HG03280 (cell line): ENCODE data around the gene TMEM208.

Source experiments
- ATAC-seq: cut with Tn5 transposase; IDR thresholded peaks from one replicate; pipeline ENCODE4 v1.9.1; 2021; ENCODE audit warnings: mild to moderate bottlenecking, moderate library complexity; ENCODE audit not compliant: unreplicated experiment

TMEM208 gene

DNA sequence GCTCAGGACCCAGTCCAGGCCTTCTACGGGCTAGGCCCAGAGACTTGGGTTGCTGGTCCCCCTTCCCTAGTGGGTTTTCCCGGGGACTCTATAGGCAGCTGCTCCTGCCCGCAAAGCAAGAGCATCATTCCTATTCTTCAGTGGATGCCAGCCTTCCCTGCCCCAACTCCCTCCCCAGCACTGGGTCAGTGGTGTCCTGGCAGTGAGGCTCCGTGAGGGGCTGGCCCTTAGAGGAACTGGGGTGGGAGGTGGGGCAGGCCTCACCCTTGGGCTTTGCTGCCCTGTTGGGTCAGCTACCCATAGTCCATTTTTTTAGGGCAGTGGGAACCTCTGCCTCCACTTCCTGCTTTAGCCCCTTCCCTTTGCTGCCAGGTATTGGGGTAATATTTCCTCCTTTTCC is 44.5 kb downstream of the TMEM208 start:
- no peak for ATAC-seq

DNA sequence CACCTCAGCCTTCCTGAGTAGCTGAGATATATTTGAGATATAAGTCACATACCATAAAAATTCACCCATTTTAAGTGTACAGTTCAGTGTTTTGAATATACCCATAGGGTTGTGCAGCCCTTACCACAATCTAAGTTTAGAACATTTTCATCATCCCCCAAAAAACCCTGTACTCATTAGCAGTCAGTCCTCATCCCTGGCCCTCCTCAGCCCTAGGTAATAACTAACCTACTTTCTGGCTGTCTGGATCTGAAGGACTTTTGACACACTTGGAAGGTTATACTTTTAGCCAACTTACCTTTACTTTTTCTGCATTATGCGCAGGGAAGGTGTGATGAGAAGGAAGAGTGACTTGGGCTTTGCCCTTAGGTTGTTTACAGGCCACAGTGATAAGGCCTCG is 48.4 kb downstream of the TMEM208 start:
- ATAC-seq, result no peak

- no peak for ATAC-seq
Measured at GRCh38 chr16:67277294-67277998, 50.5 kb downstream of the TMEM208 start.

- ATAC-seq, result no peak
Measured at GRCh38 chr16:67277999-67278772, 51.3 kb downstream of the TMEM208 start.
